H7 (cell line): ENCODE data around the gene PNPLA3. TPM values are rescaled to one million over a fixed set of nuclear protein-coding genes. Genes with fewer than 3 reads are reported as not detected.
A peak's percentile ranks its signal among the peaks of the same experiment; 100 is the strongest.
"Not testable (repeated sequence)": the region's sequence is repeated elsewhere in the genome, so short reads cannot be mapped to it uniquely, and the experiment has no call there.

ENCODE experiments used
- DNase-seq: peaks from one replicate; pipeline ENCODE4 v3.0.0; 2012
- H3K27me3 ChIP-seq: 2 replicates; pipeline ENCODE4 v1.6.0; 2011; ENCODE audit warnings: mild to moderate bottlenecking, low read length; ENCODE audit not compliant: control insufficient read depth, insufficient read depth
- H3K36me3 ChIP-seq: replicated peaks from 2 replicates; pipeline ENCODE4 v1.5.1; 2011; ENCODE audit warnings: low read length; ENCODE audit not compliant: control insufficient read depth, insufficient read depth
- H3K4me3 ChIP-seq: 2 replicates; pipeline ENCODE4 v1.5.1; 2011; ENCODE audit warnings: low read depth, mild to moderate bottlenecking, control low read depth, low read length, moderate library complexity; ENCODE audit not compliant: insufficient read depth
- total RNA-seq: library from RNA; depleted of rRNA; stranded (reverse); fragments of >200 nt; shearing (Covaris generic); gene quantifications from 2 replicates; pipeline ENCODE4 v1.2.3, GENCODE V29; 2014

The PNPLA3 gene
- total RNA-seq, 1 experiment from 2014 or later: 10.7 TPM

- peaks cover 17% of the 10 kb centered on the region; the same call in 1 of the 2 replicates for H3K27me3 ChIP-seq
- H3K4me3 ChIP-seq: no peak overlapping the region
- peak; percentile 76 for DNase-seq
- no peaks in the 10 kb centered on the region for H3K36me3 ChIP-seq
Observed at GRCh38 chr22:43895986-43896645, 27.5 kb upstream of the PNPLA3 start.

DNA sequence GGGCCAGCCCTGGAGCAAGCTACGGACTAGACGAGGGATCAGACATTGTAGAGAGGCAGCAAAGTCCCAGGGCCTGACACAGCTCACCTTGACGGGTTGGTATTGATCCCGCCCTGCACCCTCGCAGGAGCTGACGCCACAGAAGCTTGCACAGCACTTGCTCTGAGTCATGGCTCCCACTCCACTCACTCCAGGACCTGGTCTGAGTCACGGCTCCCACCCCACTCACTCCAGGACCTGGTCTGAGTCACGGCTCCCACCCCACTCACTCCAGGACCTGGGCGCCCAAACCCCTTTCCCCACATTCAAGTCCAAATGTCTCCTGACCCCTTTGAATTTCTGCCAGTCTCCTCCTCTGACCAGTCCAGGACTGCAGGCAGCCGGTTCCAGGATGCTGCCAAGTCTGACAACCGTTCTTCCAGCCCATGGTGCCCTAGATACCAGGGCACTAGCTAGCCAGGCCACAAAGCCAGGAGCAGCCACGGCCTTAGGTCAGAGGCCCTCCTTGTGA, 25.8 kb upstream of the PNPLA3 start:
- no peak for DNase-seq
- Histone ChIP-seq H3K36me3 (no peaks in the 10 kb centered on the region), H3K4me3 (no peak overlapping the region), H3K27me3 (peaks cover 1% of the 10 kb centered on the region; the same call in 1 of the 2 replicates)

DNA sequence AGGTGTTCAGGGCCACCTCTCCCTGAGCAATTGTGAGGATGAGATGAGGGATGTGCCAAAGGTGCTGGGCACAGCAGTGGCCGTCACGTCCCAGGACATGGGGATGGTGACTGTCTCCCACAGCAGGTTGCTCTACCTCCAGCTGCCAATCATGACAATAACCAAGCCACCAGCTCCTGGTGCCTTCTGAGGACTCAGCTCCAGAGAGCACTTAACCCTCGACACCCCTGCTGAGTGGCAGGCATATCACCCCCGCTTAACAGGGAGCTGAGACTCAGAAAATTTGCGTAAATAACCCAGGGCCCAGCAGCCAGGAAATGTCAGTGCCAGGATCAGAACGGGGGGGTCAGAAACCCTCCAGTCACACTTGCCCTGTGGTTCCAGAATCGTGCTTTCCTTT, 23.4 kb upstream of the PNPLA3 start:
- H3K36me3 ChIP-seq: no peaks in the 10 kb centered on the region
- no peak overlapping the region for H3K4me3 ChIP-seq
- no peak for DNase-seq
- H3K27me3 ChIP-seq: peaks cover 2% of the 10 kb centered on the region; the same call in 1 of the 2 replicates

DNA sequence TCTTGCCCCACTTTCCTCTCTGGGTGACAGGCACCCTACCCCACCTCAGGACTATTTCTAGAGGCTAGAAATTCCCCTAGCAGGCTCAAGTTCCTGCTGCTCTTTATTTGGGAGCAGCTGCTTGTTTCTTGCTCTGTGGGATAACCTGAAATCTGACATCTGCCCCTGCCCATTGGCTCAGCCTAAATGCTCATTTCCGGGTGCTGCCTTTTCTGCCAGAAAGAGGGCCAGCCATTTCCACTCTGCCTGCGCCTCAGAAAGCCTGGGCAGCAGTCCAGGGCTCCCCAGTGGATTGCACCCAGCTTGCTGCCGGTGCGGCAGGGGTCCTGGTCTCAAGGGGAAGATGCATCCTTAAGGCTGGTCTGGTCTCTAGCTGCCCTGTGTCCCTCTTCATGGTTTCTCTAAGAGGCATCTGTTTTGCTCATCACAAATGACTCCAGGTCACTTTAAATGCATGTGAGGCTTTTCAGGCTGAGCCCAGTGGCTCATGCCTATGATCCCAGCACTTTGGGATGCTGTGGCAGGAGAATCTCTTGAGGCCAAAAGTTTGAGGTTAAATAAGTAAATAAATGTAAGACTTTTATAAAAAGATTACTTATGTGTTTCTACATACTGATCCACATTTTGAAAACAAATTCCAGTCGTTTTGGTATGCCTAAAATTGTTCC, 21.5 kb upstream of the PNPLA3 start:
- H3K36me3 ChIP-seq: no peaks in the 10 kb centered on the region
- no peak overlapping the region for H3K4me3 ChIP-seq
- H3K27me3 ChIP-seq: peaks cover 2% of the 10 kb centered on the region; the same call in 1 of the 2 replicates
- no peak for DNase-seq

- not testable (repeated sequence) for DNase-seq, H3K36me3 ChIP-seq, H3K4me3 ChIP-seq, H3K27me3 ChIP-seq
Observed at GRCh38 chr22:43903033-43903432, 20.6 kb upstream of the PNPLA3 start.

- not testable (repeated sequence) for DNase-seq, H3K36me3 ChIP-seq, H3K27me3 ChIP-seq, H3K4me3 ChIP-seq
Observed at GRCh38 chr22:43904412-43904811, 19.2 kb upstream of the PNPLA3 start.

DNA sequence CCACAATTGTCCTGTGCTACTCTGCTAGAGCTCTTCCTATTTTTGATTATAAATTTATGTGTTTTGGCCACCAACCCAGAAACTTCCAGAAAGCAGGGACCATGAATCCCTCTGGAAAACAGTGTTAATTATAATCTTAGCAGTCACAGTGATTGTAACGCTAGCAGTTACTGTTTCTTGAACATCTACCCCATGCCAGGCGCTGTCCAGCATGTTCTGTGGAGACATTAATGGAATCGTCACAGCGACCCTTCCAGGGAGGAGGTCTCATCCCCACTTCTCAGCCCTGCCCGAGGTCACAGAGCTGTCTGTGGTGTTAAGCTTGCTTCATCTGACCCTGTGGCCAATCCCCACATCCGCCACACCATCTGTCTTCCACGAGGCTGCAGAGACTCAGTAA, 17.9 kb upstream of the PNPLA3 start:
- DNase-seq: no peak
- Histone ChIP-seq H3K4me3 (no peak overlapping the region), H3K36me3 (no peaks in the 10 kb centered on the region), H3K27me3 (peaks cover 3% of the 10 kb centered on the region)

DNA sequence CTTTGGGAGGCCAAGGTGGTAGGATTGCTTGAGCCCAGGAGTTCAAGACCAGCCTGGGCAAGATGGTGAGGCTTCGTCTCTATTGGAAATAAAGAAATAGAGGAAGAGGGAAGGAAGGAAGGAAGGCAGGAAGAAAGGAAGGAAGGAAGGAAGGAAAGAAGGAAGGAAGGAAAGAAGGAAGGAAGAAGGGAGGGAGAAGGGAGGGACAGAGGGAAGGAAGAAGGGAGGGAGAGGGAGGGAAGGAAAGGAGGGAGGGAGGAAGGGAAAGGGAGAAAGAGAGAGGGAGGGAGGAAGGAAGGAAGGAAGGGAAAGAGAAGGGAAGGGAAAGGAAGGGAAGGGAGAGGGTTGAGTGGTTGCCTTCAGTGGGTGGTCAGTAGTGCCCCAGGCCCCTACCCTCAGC, 13.9 kb upstream of the PNPLA3 start:
- Histone ChIP-seq H3K27me3 (peaks cover 1% of the 10 kb centered on the region; the same call in 1 of the 2 replicates), H3K36me3 (no peaks in the 10 kb centered on the region), H3K4me3 (no peak overlapping the region)
- DNase-seq: no peak

DNA sequence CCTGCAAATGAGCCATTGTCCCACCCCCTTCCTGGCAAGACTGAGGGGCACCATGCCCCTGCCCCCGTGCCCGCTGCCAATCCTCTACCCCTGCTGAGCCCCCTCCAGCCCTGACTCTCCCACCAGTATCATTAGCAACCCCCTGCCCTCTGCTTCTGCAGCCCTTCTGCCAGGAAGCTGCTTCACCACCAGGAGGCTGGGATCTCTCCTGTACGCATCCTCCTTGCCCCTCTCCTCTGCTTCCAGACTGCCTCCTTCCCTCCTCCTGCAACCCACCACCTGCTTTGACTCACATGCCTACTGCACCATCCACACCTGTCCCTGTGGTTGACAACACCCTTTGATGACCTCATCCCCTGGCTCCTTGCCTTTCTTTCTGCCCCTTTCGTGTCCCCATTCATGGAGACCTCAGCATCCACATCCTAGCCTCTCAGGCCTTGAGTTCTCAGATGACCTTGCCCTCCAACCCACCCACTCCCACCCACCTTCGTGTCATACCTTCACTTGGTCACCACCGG, 13.4 kb upstream of the PNPLA3 start:
- DNase-seq: peak; percentile 61
- Histone ChIP-seq H3K4me3 (no peak overlapping the region), H3K36me3 (no peaks in the 10 kb centered on the region), H3K27me3 (peaks cover 1% of the 10 kb centered on the region; the same call in 1 of the 2 replicates)

DNA sequence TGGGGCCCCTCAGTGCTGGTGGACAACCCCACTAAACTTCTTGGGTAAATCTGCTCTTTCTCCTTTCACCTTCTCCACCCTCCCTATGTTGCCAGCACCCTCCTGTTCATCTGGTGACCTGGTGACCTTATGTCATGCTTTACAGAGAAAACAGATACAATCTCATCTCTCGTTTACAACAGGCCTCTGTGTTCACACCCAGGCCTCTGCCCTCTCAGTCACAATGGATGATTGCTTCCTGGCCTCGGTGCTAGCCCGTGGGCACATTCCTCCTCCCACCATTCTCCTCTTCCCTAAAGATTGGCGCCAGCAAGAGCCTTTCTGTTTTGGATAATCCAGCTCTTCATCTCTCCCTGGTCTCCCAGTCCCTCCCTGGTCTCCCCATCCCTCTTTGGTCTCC, 12.3 kb upstream of the PNPLA3 start:
- peaks cover 1% of the 10 kb centered on the region; the same call in 1 of the 2 replicates for H3K27me3 ChIP-seq
- no peak for DNase-seq
- no peaks in the 10 kb centered on the region for H3K36me3 ChIP-seq
- no peak overlapping the region for H3K4me3 ChIP-seq

DNA sequence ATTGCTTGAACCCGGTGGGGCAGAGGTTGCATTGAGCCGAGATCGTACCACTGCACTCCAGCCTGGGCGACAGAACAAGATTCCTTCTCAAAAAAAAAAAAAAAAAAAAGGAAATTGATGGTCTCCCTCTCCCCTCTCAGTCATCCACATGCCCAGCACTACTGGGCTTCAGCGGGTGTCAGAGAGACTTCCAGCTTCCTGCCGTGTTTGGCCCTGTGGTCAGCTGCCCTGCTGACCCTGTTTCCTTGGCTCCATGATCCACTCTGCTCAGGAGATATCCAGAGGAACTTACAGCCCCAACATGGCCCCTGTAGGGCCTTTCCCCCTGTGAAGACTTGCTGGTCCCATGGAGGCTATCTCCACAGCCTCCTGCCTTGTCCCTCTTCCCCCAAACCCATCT, 6.1 kb upstream of the PNPLA3 start:
- no peak overlapping the region for H3K4me3 ChIP-seq
- no peak for DNase-seq

GRCh38 chr22:43919106-43919973, 4.3 kb upstream of the PNPLA3 start:
- no peaks in the 10 kb centered on the region for H3K36me3 ChIP-seq
- no peak overlapping the region for H3K4me3 ChIP-seq
- no peak for DNase-seq
- H3K27me3 ChIP-seq: no peaks in the 10 kb centered on the region

More for the DNA sequence above, 6.1 kb upstream of the PNPLA3 start:
- Histone ChIP-seq H3K36me3 (no peaks in the 10 kb centered on the region), H3K27me3 (no peaks in the 10 kb centered on the region)

DNA sequence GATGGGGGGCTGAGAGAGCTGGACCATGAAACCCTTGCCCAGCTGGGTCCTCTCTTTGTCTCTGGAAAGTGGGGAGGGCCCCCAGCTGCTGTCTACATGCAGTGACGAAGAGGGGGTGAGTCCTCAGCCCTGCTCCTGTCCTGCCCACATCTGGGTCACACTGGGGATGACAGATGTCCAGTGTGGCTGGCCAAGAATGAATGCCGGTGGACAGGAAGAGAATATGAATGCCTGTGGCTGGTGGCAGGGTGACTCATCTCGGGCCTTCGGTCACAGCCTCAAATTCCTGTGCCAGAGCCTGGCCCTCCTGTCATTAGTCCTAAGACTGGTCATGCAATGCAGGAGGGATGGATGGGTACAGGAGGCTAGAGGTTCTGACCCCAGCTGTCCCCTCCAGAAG, 2.2 kb upstream of the PNPLA3 start:
- Histone ChIP-seq H3K4me3 (no peak overlapping the region), H3K36me3 (no peaks in the 10 kb centered on the region; the same call in 1 of the 2 replicates), H3K27me3 (no peaks in the 10 kb centered on the region)
- DNase-seq: no peak

DNA sequence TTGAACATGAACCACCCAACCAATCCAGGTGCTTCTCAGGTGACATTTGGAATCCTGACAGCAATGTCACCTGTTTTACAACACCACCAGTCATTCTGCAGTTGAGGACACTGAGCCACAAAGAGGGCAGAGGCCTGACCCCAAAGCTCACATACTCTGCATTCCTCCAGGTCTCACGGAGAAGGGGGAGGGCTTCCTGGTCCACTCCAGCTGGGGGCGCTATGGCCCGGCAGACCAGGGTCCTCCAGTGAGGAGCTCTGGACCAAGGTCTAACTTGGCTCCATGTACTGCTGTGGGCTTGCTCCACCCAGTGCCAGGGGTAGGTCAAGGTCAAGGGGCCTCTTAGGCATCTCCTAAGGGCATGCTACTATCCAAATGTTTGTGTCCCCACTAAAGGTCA, 1.5 kb upstream of the PNPLA3 start:
- Histone ChIP-seq H3K36me3 (peaks cover 1% of the 10 kb centered on the region; the same call in 1 of the 2 replicates), H3K4me3 (no peak overlapping the region), H3K27me3 (no peaks in the 10 kb centered on the region)
- DNase-seq: peak; percentile 52
